A673 (cell line): Measurements from ENCODE around the gene SNX13. TPM values are rescaled to one million over a fixed set of nuclear protein-coding genes. Genes with fewer than 3 reads are reported as not detected.

Source experiments
- BruUV-seq: library from RNA; stranded (reverse); fragments of 400-500 nt; replicated peaks from 2 replicates; lab custom pipeline; 2021; lab: Mats Ljungman, UMichigan
- CTCF ChIA-PET: fragments of 300-600 bp; sonication (Branson Sonifier 250); formaldehyde crosslinking; loops from one replicate; lab custom pipeline; 2022; ENCODE audit warnings: antibody characterized with exemption; lab: Charles Lee
- POLR2A ChIA-PET: fragments of 300-600 bp; sonication (Branson Sonifier 250); formaldehyde crosslinking; loops from one replicate; lab custom pipeline; 2022; ENCODE audit warnings: antibody characterized with exemption; ENCODE audit not compliant: low non-redundant PET; lab: Charles Lee
- DNase-seq: peaks from one replicate; pipeline ENCODE4 v3.0.0-alpha.2; 2015; ENCODE audit warnings: low spot score
- H3K27ac ChIP-seq: fragments of 200-600 bp; sonication (generic); 2 replicates; pipeline ENCODE4 v1.5.1; 2016; ENCODE audit warnings: mixed run types, low read depth, mild to moderate bottlenecking, mixed read lengths, antibody characterized with exemption, low read length; ENCODE audit not compliant: poor library complexity, severe bottlenecking
- H3K27me3 ChIP-seq: fragments of 200-600 bp; sonication (generic); replicated peaks from 2 replicates; pipeline ENCODE4 v1.6.1; 2017; ENCODE audit warnings: mixed run types, low read depth, mild to moderate bottlenecking, mixed read lengths, antibody characterized with exemption, low read length; ENCODE audit not compliant: insufficient read depth, poor library complexity
- H3K36me3 ChIP-seq: fragments of 200-600 bp; sonication (generic); 2 replicates; pipeline ENCODE4 v1.6.1; 2016; ENCODE audit warnings: mixed run types, mild to moderate bottlenecking, mixed read lengths, antibody characterized with exemption, low read length; ENCODE audit not compliant: insufficient read depth, poor library complexity, severe bottlenecking
- H3K4me1 ChIP-seq: fragments of 200-600 bp; sonication (generic); 2 replicates; pipeline ENCODE4 v1.6.1; 2017; ENCODE audit warnings: mixed run types, mild to moderate bottlenecking, mixed read lengths, antibody characterized with exemption, low read length; ENCODE audit not compliant: insufficient read depth, poor library complexity, severe bottlenecking
- H3K4me3 ChIP-seq: fragments of 200-600 bp; sonication (generic); 2 replicates; pipeline ENCODE4 v1.5.1; 2016; ENCODE audit warnings: low read depth, mixed run types, mild to moderate bottlenecking, mixed read lengths, low read length; ENCODE audit not compliant: poor library complexity, severe bottlenecking
- H3K9me3 ChIP-seq: fragments of 200-600 bp; sonication (generic); 2 replicates; pipeline ENCODE4 v1.6.1; 2016; ENCODE audit warnings: mixed run types, low read depth, mild to moderate bottlenecking, mixed read lengths, antibody characterized with exemption, low read length; ENCODE audit not compliant: poor library complexity, severe bottlenecking
- EZH2 ChIP-seq: fragments of 200-600 bp; sonication (generic); IDR thresholded peaks from 2 replicates; pipeline ENCODE4 v1.6.1; 2017; ENCODE audit warnings: borderline replicate concordance, low read depth, mild to moderate bottlenecking, mixed read lengths, antibody characterized with exemption, low read length; ENCODE audit not compliant: poor library complexity, severe bottlenecking
- intact Hi-C: fragments of 100-400 bp; cut with micrococcal nuclease; formaldehyde crosslinking; loops from one replicate; pipeline ENCODE4 v1.10.0; 2022; ENCODE audit not compliant: unreplicated experiment
- total RNA-seq: library from RNA; stranded (reverse); gene quantifications from 2 replicates; pipeline ENCODE4 v1.2.3, GENCODE V29; 2021
- TF ChIP-seq, protein P1 (sequence below): fragments of 300-800, 200-600 bp; sonication (generic); conservative IDR thresholded peaks from 2 replicates; pipeline ENCODE4 v1.5.1; 2017; ENCODE audit warnings: low read depth, mild to moderate bottlenecking, antibody characterized with exemption, low read length, moderate library complexity, mixed read lengths

Gene SNX13
- total RNA-seq, 1 experiment from 2014 or later = 31.2 TPM

DNA sequence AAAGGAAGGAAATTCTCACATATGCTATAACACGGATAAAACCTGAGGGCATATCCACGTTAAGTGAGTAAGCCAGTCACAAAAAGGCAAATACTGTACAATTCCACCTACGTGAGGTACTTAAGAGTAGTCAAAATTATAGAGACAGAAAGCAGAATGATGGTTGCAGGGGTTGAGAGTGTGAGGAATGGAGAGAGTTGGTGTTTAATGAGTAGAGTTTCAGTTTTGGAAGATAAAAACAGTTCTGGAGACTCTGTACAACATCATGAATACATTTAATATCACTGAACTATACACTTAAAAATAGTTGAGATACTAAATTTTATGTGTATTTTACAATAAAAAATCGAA is 95.1 kb downstream of the SNX13 start:
- no peak for DNase-seq
- Histone ChIP-seq H3K9me3 (peaks cover 5% of the 10 kb centered on the region), H3K4me1 (peaks cover 4% of the 10 kb centered on the region), H3K36me3 (no peaks in the 10 kb centered on the region), H3K27ac (no peak overlapping the region), H3K27me3 (no peaks in the 10 kb centered on the region), H3K4me3 (no peak overlapping the region)
- intact Hi-C loops = no loop called here
- no peak for TF ChIP-seq EZH2
- TF ChIP-seq, protein P1, sequence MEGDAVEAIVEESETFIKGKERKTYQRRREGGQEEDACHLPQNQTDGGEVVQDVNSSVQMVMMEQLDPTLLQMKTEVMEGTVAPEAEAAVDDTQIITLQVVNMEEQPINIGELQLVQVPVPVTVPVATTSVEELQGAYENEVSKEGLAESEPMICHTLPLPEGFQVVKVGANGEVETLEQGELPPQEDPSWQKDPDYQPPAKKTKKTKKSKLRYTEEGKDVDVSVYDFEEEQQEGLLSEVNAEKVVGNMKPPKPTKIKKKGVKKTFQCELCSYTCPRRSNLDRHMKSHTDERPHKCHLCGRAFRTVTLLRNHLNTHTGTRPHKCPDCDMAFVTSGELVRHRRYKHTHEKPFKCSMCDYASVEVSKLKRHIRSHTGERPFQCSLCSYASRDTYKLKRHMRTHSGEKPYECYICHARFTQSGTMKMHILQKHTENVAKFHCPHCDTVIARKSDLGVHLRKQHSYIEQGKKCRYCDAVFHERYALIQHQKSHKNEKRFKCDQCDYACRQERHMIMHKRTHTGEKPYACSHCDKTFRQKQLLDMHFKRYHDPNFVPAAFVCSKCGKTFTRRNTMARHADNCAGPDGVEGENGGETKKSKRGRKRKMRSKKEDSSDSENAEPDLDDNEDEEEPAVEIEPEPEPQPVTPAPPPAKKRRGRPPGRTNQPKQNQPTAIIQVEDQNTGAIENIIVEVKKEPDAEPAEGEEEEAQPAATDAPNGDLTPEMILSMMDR = no peak
- ChIA-PET POLR2A (no interaction called here), CTCF (no interaction called here)
- no TSS peak for BruUV-seq

DNA sequence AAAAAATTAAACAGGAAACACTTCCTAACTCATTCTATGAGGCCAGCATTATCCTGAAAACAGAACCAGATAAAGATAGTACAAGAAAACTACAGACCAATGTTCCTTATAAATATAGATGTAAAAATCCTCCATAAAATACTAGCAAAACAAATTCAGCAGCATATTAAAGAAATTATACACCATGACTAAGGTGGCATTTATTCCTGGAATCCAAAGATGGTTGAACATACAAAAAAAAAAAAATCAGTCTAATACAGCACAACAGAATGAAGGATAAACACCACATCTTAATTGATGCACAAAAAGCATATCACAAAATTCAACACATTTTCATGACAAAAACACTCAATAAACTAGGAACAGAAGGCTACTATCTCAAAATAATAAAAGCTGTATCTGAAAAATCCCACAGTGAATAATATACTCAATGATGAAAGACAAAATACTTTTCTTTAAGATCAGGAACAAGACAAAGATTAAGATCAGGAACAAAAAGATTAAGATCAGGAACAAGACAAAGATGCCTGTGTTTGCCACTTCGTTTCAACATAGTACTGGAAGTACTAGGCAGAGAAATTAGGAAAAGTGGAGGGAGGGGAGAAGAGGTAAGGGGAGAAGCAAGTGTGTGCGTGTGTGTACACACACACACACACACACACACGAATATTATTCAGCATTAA is 95.6 kb downstream of the SNX13 start:
- Histone ChIP-seq H3K27ac (no peak overlapping the region), H3K4me1 (peaks cover 4% of the 10 kb centered on the region), H3K36me3 (no peaks in the 10 kb centered on the region), H3K9me3 (peaks cover 5% of the 10 kb centered on the region), H3K27me3 (no peaks in the 10 kb centered on the region), H3K4me3 (no peak overlapping the region)
- CTCF ChIA-PET = no interaction called here
- intact Hi-C loops = no loop called here
- DNase-seq = no peak
- no TSS peak for BruUV-seq
- TF ChIP-seq, protein P1 = no peak
- TF ChIP-seq EZH2 = no peak
- POLR2A ChIA-PET = no interaction called here

DNA sequence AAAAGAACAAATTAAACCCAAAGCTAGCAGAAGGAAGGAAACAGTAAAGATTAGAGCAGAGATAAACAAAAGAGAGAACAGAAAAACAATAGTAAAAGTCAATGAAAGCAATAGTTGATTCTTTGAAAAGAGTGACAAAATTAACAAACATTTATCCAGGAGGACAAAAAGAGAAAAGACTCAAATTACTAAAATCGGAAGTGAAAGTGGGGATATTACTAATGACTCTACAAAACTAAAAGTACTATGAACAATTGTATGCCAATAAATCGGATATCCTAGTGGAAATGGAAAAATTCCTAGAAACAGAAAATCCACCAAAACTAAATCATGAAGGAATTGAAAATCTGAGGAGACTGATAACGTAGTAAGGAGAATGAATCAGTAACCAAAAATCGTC is 96.3 kb downstream of the SNX13 start:
- intact Hi-C loops = no loop called here
- peaks cover 5% of the 10 kb centered on the region for H3K9me3 ChIP-seq
- ChIA-PET CTCF (no interaction called here), POLR2A (no interaction called here)
- H3K4me1 ChIP-seq = peaks cover 4% of the 10 kb centered on the region
- H3K4me3 ChIP-seq = no peak overlapping the region
- DNase-seq = no peak
- no peak overlapping the region for H3K27ac ChIP-seq
- BruUV-seq = no TSS peak
- no peak for TF ChIP-seq EZH2
- no peaks in the 10 kb centered on the region for H3K36me3 ChIP-seq
- H3K27me3 ChIP-seq = no peaks in the 10 kb centered on the region

DNA sequence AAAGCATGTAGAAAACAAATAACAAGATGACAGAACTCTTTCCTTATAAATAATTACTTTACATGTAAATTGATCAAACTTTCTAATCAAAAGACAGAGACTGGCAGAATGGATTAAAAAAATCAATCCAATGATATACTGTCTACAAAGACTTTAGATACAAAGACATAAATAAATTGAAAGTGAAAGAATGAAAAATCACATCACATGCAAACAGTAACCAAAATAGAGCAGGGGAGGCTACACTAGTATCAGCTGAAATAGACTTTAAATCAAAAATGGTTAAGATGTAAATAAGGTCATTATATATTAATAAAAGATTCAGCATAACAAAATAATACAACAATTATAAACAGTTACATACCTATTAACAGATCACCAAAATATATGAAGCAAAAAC is 97.3 kb downstream of the SNX13 start:
- DNase-seq = no peak
- Histone ChIP-seq H3K36me3 (no peaks in the 10 kb centered on the region), H3K4me1 (peaks cover 4% of the 10 kb centered on the region), H3K27me3 (no peaks in the 10 kb centered on the region), H3K27ac (no peak overlapping the region), H3K9me3 (peaks cover 5% of the 10 kb centered on the region), H3K4me3 (no peak overlapping the region)
- ChIA-PET CTCF (no interaction called here), POLR2A (no interaction called here)
- intact Hi-C loops = no loop called here
- BruUV-seq = no TSS peak
- no peak for TF ChIP-seq EZH2
- TF ChIP-seq, protein P1 = no peak
